Smooth muscle cell (in vitro differentiated cells): ENCODE results near the gene DGCR8. TPM values are rescaled to one million over a fixed set of nuclear protein-coding genes. Genes with fewer than 3 reads are reported as not detected.

Experiments
- DNase-seq: peaks from one replicate; lab custom pipeline; 2025; ENCODE audit not compliant: unreplicated experiment; lab: John Stamatoyannopoulos, UW
- H2AFZ ChIP-seq: fragments of 200-600 bp; sonication (generic); 2 replicates; pipeline ENCODE4 v1.6.0; 2016; ENCODE audit warnings: antibody characterized with exemption, low read depth, mild to moderate bottlenecking
- H3F3A ChIP-seq: fragments of 200-600 bp; sonication (generic); 2 replicates; pipeline ENCODE4 v1.6.0; 2017; ENCODE audit warnings: antibody characterized with exemption, low read depth
- H3K27ac ChIP-seq: fragments of 200-600 bp; sonication (generic); 2 replicates; pipeline ENCODE4 v1.5.1; 2016; ENCODE audit warnings: low read depth, mild to moderate bottlenecking
- H3K27me3 ChIP-seq: fragments of 200-600 bp; sonication (generic); 2 replicates; pipeline ENCODE4 v1.6.1; 2016; ENCODE audit warnings: low read depth, mild to moderate bottlenecking
- H3K36me3 ChIP-seq: fragments of 200-600 bp; sonication (generic); 2 replicates; pipeline ENCODE4 v1.5.1; 2016; ENCODE audit warnings: low read depth
- H3K4me1 ChIP-seq: fragments of 200-600 bp; sonication (generic); 2 replicates; pipeline ENCODE4 v1.5.1; 2016; ENCODE audit warnings: low read depth
- H3K4me2 ChIP-seq: fragments of 200-600 bp; sonication (generic); 2 replicates; pipeline ENCODE4 v1.6.0; 2016; ENCODE audit warnings: mild to moderate bottlenecking
- H3K4me3 ChIP-seq: fragments of 200-600 bp; sonication (generic); 2 replicates; pipeline ENCODE4 v1.5.1; 2016; ENCODE audit warnings: mild to moderate bottlenecking
- H3K79me2 ChIP-seq: fragments of 200-600 bp; sonication (generic); 2 replicates; pipeline ENCODE4 v1.6.0; 2016; ENCODE audit warnings: low read depth, mild to moderate bottlenecking
- H3K9ac ChIP-seq: fragments of 200-600 bp; sonication (generic); 2 replicates; pipeline ENCODE4 v1.6.0; 2016; ENCODE audit warnings: low read depth
- H3K9me3 ChIP-seq: fragments of 200-600 bp; sonication (generic); replicated peaks from 2 replicates; pipeline ENCODE4 v1.5.1; 2016; ENCODE audit warnings: low read depth
- H4K20me1 ChIP-seq: fragments of 200-600 bp; sonication (generic); 2 replicates; pipeline ENCODE4 v1.6.0; 2016; ENCODE audit warnings: low read depth
- WGBS: methylation state at CpG from one replicate; pipeline ENCODE4 v1.1.7; 2016; ENCODE audit warnings: low lambda C conversion rate; 5-methylcytosine and 5-hydroxymethylcytosine counted together
- polyA plus RNA-seq: library from polyadenylated mRNA; unstranded; fragments of >200 nt; fragmentation: Nextera tagmentation; extraction: Ambion mirVana; gene quantifications from 2 replicates; pipeline ENCODE4 v1.2.1, GENCODE V29; 2016
- total RNA-seq: library from RNA; depleted of rRNA; stranded (reverse); fragments of >200 nt; gene quantifications from 2 replicates; pipeline ENCODE4 v1.2.3, GENCODE V29; 2014
- TF ChIP-seq, protein P1 (sequence below): fragments of 200-600 bp; sonication (generic); IDR thresholded peaks from 2 replicates; pipeline ENCODE4 v1.5.1; 2017; ENCODE audit warnings: borderline replicate concordance, mild to moderate bottlenecking, antibody characterized with exemption; ENCODE audit not compliant: insufficient read depth, poor library complexity, severe bottlenecking

DGCR8 gene
- total and polyA plus RNA-seq, 2 experiments from 2014 or later, result 6.5 to 9.7 TPM

DNA sequence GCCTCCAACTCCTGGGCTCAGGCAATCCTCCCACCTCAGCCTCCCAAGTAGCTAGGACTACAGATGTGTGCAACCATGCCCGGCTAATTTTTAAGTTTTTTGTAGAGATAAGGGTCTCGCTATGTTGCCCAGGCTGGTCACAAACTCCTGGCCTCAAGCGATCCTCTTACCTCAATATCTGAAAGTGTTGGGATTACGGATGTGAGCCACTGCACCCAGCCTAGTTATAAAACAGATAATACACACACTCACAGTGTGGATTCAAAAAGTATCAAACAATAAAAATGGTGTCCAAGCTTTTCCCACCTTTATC, 71.2 kb downstream of the DGCR8 start:
- Histone ChIP-seq H3K79me2 (no peaks in the 10 kb centered on the region), H2AFZ (no peak overlapping the region), H3K27ac (no peak overlapping the region), H3K36me3 (no peaks in the 10 kb centered on the region), H3K27me3 (no peaks in the 10 kb centered on the region), H4K20me1 (peaks cover 6% of the 10 kb centered on the region), H3K4me3 (no peak overlapping the region), H3K9me3 (no peaks in the 10 kb centered on the region), H3F3A (no peaks in the 10 kb centered on the region), H3K4me2 (no peak overlapping the region), H3K4me1 (no peaks in the 10 kb centered on the region), H3K9ac (no peak overlapping the region)
- TF ChIP-seq, protein P1, sequence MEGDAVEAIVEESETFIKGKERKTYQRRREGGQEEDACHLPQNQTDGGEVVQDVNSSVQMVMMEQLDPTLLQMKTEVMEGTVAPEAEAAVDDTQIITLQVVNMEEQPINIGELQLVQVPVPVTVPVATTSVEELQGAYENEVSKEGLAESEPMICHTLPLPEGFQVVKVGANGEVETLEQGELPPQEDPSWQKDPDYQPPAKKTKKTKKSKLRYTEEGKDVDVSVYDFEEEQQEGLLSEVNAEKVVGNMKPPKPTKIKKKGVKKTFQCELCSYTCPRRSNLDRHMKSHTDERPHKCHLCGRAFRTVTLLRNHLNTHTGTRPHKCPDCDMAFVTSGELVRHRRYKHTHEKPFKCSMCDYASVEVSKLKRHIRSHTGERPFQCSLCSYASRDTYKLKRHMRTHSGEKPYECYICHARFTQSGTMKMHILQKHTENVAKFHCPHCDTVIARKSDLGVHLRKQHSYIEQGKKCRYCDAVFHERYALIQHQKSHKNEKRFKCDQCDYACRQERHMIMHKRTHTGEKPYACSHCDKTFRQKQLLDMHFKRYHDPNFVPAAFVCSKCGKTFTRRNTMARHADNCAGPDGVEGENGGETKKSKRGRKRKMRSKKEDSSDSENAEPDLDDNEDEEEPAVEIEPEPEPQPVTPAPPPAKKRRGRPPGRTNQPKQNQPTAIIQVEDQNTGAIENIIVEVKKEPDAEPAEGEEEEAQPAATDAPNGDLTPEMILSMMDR, result no peak
- DNase-seq, result no peak
- 91% methylated on average over 4 of the region's 4 CpGs for WGBS

DNA sequence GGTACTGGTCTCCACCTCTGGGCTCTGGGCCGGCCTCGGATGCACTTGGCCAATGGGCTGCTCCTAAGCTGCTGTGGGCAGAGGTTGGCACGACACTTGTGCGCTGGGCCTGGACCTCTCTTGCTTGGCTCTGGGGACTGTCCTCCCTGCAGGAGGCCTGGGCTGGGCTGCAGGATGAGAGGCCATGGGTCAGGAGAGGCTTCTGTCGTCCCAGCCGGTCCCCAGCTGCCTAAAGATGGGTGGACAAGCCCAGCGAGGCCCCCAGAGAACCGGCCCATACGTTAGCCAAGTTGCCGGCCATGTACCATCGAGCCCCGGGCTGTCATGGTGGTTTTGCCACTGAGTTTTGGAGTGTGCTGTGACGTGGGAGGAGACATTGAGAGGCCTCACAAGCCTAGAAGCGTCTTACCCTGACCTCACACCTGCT, 72.4 kb downstream of the DGCR8 start:
- Histone ChIP-seq H3F3A (no peaks in the 10 kb centered on the region), H3K9me3 (no peaks in the 10 kb centered on the region), H3K27ac (no peak overlapping the region), H3K4me1 (no peaks in the 10 kb centered on the region), H3K9ac (no peak overlapping the region), H3K27me3 (no peaks in the 10 kb centered on the region), H4K20me1 (no peaks in the 10 kb centered on the region), H2AFZ (no peak overlapping the region), H3K4me2 (no peak overlapping the region), H3K4me3 (no peak overlapping the region), H3K36me3 (no peaks in the 10 kb centered on the region), H3K79me2 (no peaks in the 10 kb centered on the region)
- 94% methylated on average over 14 of the region's 14 CpGs for WGBS
- TF ChIP-seq, protein P1, result no peak
- no peak for DNase-seq

DNA sequence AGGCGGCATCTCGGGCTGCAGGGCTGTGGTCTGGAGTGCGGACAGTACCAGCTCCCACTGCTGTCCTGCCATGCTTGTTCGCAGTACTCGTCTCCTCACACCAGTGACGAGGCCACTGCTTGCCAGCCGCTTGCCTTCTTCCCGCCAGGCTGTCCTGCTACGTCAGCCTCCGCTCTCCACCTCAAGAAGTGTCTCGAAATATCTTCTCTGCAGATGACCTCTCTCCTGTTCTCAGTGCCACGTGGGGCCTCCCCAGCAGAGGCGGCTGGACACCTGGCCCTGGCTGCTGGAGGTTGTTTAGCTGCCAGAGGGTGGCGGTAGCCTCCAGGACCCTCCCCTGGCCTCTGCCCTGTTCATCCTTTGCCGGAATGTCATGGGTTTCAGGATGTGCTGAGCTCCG, 73.9 kb downstream of the DGCR8 start:
- Histone ChIP-seq H3F3A (no peaks in the 10 kb centered on the region), H3K79me2 (no peaks in the 10 kb centered on the region), H3K9ac (no peak overlapping the region), H3K9me3 (no peaks in the 10 kb centered on the region), H3K36me3 (no peaks in the 10 kb centered on the region), H2AFZ (no peak overlapping the region), H4K20me1 (no peaks in the 10 kb centered on the region), H3K27me3 (no peaks in the 10 kb centered on the region), H3K27ac (no peak overlapping the region), H3K4me1 (no peaks in the 10 kb centered on the region), H3K4me2 (peak overlapping the region; percentile 9), H3K4me3 (no peak overlapping the region)
- 67% methylated on average over 16 of the region's 16 CpGs for WGBS
- TF ChIP-seq, protein P1, result no peak
- DNase-seq, result no peak

DNA sequence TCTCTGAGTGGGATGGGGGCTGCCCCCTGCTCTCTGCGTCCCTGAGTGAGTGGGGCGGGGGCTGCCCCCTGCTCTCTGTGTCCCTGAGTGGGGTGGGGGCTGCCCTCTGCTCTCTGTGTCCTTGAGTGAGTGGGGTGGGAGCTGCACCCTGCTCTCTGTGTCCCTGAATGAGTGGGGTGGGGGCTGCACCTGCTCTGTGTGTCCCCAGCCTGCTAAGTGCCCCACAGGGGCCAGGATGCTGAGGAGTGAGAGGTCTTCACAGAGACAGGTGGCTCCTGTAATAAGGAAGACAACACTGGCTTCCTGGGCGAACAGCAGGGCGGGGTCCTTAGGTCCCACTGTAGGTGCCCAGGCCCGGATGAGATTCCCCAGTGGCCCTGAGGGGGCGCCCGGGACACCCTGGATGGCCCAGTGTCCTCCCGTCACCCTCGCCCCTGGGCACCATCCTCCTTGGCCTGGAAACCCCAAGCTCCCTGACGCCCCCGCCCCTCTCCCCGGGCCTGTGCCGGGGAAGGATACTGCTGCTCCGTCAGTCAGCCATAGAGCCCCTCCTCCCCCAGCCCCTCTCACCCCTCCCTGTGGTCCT, 74.7 kb downstream of the DGCR8 start:
- no peaks in the 10 kb centered on the region for H3K4me1 ChIP-seq
- 90% methylated on average over 8 of the region's 14 CpGs for WGBS
- no peak overlapping the region for H3K4me2 ChIP-seq
- H3K9ac ChIP-seq, result no peak overlapping the region
- no peaks in the 10 kb centered on the region for H3K36me3 ChIP-seq
- no peaks in the 10 kb centered on the region for H3K79me2 ChIP-seq
- no peak for DNase-seq
- H3K9me3 ChIP-seq, result no peaks in the 10 kb centered on the region
- no peak overlapping the region for H3K27ac ChIP-seq
- no peak overlapping the region for H3K4me3 ChIP-seq
- no peaks in the 10 kb centered on the region for H3F3A ChIP-seq
- no peaks in the 10 kb centered on the region for H3K27me3 ChIP-seq
- TF ChIP-seq, protein P1, result no peak
- no peaks in the 10 kb centered on the region for H4K20me1 ChIP-seq
- no peak overlapping the region for H2AFZ ChIP-seq
